Measurements from ENCODE around the gene ADAMTS7.
"Not testable (repeated sequence)": the region's sequence is repeated elsewhere in the genome, so short reads cannot be mapped to it uniquely, and the experiment has no call there.

ADAMTS7 gene

DNA sequence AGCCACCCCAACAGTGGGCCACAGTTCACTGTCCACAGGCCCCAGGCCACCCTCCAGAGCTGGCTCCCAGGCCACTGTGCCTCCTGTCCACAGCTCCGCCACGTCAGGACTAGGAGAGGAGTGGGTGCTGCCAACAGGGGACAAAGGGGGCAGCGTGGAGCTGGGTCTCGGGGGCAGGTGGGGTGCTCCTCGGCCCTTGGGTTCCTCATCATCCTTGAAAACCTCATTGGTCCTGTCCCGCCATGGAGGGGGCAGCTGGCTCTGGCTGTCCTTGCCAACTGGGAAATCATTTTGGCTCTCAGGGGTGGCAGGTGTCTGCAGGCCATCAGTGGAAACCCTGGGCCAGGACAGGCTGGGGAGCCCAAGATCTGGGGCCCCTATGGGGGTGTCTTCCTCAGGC, 45.2 kb downstream of the ADAMTS7 start:
- DNase-seq (ENCODE audit: low spot score), result no peak

DNA sequence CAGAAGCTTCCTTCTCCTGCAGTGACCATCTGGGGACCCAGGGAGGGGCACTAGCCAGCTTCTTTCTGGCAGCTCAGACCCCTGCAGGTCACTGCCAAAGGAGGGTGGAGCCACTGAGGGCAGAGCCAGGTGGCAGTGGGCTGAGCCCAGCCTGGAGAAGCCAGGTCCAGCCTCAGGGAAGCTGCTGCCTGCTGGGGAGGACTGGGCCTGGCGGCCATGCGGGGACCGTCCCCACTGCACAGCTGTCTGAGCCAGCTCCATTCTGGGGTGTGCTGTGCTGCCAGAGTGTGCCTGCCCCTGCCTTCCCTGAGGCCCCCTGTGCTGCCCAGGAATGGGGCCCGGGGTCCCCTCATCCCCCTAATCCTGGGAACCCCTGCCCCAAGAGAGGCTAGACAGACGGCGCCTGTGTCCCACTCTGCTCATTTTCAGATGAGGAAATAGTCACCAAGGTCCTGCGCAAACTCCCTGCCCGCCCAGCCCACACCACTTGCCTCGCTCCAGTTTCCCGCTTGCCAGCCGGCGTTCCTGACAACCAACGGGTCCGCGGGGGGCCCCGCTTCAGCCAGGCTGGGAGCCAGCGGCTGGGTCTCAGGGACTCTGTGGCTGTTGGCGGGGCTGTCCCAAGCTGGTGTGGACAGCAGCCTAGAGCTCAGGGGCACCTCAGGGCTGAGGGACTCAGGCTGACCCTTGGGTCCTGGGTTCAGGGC, 46.0 kb downstream of the ADAMTS7 start:
- DNase-seq (ENCODE audit: low spot score), result not testable (repeated sequence)

DNA sequence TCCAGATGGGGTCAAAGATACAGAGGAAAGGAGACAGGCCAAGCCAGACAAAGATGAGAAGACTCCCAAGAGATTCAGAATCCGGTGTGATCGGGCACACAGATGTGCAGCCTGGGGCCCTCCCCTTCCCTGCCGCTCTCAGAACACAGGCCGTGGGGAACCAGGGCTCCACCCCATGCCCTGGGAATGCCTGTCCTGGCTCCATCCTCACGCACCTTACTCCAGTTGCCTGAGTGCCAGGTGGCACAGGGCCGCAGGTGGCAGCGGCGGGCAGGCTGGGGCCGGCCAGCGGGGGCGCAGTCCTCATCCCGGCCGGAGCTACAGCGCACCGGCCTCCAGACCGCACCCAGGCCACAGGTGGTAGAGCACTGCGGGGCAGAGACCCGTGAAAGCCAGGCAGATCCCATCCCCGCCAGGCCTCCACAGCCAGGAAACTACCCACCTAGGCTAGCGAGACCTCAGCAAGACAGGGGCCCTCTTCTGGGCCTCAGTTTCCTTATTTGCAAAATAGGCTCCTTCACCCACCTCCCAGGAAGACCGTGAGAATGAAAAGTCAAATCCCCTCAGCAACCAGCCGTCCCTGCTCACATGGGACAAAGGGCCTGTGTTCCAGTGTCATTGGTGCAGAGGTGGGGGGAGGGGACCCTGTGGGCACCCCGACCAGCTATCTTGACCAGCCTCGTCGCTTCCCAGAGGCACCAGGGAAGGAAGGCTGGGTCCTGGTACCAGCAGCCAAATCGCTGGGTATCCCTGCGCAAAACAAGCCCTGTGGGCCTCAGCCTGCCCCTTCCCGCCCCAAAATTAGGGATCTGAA, 46.7 kb downstream of the ADAMTS7 start:
- DNase-seq (ENCODE audit: low spot score), result not testable (repeated sequence)

DNA sequence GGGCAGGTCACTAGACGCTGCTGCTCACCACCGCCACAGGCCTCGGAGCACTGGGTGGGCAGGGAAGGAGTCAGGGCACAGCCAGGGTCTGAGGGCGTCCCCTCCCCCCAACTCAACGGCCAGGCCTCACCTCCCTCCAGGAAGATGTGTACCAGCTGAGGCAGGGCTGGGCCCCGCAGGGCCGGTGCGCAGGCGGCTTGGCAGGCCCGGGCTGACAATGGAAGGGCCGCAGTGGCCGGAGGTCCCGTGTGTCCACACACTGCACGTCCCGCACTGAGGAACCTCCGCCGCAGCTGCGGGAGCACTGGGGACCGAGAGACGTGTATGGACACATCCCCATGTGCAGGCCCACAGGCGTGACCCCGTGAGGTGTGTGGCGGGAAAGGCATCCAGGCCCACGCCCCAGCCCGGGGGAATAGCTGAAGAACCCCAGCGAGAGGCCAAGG, 47.4 kb downstream of the ADAMTS7 start:
- no peak for DNase-seq (ENCODE audit: low spot score)

DNA sequence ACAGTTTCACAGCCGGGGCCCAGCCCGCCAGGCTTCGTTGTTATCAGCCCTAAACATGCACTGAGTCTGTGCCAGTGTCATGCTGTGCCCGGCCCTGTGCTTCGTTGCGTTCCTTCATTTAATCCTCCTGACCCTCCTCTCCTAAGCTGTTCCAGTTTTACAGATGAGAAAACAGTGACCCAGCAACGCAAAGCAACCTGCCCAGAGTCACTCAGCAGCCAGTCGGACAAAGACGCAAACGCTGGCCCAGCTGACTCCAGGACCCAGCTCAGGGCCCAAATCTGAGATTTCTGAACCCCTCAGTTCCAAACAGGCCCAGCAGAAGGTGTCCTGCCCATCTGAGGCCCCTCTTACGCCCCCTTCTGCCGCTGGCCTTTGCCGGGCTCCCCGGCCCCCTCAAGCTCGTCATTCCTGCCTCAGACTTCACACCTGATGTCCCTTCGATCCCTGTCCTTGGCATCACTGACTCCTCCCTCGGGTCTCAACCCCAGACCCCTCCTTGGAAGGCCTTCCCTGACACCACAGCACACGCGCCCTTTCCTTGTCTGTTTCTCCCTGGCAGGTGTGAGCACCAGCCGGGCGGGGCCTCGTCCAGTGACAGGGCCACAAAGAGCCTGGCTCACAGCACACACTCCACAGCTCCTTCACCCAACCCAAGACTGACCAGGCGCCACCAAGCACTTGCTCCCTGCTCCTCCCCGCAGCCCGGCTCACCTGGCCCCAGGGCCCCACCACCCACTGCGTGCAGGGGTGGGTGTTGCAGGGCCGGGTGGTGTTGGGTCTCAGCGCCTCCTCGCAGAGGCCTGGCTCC, 48.1 kb downstream of the ADAMTS7 start:
- DNase-seq (ENCODE audit: low spot score), result no peak

DNA sequence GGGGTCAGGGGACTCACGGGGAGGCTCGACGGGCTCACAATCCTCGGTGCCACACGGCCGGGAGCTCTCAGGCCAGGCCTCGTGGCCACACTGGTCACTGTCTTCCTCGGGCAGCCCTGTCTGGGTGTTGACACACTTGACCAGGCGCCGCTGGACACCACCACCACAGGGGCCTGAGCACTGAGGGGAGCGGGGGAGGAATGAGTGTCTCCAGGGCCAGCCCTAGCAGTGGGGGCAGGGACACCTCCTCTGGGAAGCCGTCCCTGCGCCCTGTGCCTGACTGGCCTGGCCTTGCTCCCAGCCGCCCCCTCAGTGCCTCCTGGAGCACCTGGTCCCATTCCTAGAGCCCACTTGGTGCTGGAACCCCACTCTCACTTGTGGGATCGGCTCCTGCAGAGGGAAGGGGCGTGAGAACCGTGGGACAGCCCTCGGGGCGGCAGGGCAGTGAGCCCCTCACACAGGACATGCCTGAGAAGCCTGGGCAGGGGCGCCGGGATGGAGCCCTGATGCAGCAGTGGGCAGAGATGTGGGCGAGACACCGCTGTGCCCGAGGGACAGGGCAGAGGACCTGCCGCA, 48.8 kb downstream of the ADAMTS7 start:
- not testable (repeated sequence) for DNase-seq (ENCODE audit: low spot score)

DNA sequence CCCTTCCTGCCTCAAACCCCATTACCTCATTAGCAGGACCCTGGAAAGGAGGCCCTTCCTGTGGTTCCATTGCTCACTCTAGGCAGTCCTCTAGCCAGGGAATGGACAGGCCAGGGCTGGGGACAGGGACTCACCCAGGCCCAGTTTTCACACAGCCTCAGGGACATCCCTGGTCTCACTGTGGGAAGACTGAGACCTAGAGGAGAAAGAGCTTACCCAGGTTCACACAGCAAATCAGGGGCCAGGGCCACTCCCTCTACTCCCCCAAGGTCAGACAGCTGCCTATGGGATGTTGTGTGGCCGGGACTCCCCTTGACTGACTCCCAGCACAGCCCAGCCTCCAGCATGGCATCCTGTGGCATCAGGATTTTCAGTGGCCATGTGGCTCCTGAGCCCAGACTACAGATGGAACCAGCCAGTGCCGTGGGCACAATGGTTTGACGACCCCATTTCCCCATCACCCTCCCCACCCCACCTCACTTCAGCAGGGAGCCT, 49.3 kb downstream of the ADAMTS7 start:
- DNase-seq (ENCODE audit: low spot score), result no peak

DNA sequence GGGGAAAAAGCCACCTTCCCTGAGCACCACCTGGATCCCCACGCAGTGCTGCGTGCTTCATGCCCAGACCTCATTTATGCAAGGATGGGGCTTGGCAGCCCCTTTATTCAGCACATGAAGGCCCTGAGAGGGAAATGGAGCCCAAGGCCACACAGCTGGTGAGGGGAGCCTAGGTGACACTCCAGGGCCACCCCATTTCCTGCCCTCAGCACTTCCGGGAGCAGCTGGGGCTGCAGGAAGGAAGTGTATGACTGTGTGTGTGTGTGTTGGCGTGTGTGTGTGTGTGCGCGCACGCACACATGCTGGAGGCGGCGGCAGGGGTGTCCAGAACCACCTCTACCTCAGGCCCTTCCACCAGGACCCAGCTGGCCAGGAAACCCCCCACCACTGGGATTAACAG, 49.8 kb downstream of the ADAMTS7 start:
- peak; percentile 89 for DNase-seq (ENCODE audit: low spot score)

DNA sequence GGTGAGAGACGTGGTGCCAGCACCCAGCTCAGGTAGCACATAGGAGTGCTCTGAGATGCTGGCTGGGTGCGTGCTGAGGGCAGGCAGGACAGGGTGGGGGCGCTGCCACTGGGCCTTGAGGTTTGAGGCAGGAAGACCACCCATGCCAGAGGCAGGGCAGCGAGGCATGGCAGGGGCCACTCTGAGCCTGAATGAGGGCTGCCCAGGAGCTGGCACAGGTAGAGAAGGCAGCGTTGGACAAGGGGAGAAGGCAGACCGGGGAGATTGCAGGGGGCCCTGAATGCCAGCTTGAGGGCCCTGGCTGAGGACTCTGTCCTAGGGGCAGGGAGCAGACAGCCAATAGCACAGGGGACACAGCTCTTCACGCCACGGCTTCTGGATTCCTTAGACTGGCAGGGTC, 50.2 kb downstream of the ADAMTS7 start:
- DNase-seq (ENCODE audit: low spot score), result no peak

DNA sequence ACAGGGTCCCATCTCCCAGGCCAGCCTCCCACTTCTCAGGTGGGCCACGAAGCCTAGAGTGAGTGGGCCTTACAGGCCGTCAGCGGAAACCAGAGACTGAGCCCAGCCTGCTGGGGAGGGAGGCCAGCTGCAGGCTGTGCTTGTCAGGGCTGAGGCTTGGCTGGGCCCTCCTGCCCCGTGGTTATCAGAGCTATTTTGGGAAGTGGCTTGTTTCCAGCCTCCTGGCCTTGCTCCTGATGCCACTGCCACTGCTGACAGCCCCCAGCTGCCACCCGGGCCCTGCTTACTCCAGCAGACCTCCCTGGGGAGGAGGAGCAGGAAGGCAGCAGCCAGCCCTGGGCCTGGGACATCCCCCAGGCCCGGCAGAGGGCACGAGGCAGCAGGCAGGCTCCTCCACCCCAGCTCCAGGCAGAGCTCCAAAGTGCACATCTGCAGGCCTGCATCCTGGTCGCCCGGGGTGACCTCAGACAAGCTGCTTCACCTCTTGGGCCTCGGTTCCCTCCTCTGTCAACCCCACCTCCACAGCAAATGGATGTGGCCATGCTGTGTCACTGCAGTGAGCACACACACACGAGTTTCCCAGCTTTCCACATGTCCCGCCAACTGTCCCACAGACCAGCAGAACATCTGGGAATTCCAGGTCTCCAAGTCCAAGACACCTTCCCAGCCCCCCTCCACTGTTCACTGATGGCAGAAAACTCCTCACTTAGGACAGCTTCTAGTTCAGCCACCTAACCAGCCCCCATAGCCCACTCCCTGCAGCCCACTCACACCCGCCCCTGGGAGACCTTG, 51.0 kb downstream of the ADAMTS7 start:
- DNase-seq (ENCODE audit: low spot score), result not testable (repeated sequence)

DNA sequence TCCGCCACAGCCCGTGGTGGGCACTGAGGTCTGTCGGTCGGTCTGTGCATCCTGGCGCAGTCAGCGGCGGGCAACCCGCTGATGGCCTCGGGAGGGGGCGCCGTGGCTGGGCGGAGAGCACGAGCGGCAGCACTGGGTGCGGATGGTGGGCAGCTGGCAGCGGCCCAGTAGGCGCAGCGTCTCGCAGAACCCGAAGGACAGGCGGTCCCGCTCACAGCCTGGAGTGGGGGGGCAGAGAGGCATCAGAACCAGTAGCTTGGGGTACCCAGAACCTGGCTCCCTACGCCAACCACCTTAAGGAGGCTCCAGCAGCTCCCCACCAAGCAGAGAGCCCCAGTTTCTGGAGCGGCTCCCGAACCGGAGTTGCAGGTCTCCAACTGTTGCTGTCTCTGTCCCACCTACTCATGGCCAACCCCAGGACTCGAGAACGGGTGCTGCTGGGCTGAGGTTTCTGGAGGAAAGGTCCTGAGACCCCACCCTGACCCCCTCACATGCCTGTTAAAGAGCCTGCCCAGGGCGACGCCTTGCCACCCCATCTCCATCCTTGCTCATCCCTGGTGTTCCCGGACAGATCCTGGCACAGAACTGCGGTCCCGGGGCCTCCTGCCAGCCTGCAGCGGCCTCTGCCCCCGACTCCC, 51.8 kb downstream of the ADAMTS7 start:
- not testable (repeated sequence) for DNase-seq (ENCODE audit: low spot score)

DNA sequence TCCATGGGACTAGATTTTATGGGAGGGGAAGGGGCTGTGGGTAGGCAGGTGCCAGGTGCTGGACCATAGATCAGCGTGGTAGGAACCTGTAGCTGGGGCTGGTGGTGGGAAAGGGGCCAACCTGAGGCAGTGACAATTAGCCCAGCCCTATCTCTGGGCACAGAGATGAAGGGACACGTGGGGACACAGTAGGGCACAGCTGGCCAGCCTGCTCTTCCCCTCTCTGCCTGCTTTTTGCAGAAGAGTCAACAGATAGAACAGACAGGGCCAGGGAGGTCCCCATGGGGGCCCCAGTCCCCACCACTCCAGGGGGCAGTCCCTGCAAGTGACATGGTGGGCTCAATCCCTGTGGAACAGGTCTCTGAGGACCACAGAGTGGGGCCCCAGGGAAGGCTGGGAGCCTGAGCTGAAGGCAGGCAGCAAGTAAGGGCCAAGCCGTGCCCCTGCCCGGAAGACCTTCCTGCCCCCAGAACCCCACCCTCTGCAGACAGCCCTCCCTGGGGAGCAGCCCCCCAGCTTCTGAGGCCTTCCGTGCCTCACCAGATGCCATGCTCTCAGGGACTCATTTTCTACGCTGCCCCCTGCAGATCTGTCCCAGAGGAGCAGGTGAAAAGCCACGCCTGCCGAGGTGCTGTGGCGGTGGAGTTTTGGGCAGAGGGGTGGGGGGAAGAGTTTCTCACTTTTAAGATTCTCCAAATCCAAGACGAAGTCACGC, 52.6 kb downstream of the ADAMTS7 start:
- DNase-seq (ENCODE audit: low spot score), result not testable (repeated sequence)

DNA sequence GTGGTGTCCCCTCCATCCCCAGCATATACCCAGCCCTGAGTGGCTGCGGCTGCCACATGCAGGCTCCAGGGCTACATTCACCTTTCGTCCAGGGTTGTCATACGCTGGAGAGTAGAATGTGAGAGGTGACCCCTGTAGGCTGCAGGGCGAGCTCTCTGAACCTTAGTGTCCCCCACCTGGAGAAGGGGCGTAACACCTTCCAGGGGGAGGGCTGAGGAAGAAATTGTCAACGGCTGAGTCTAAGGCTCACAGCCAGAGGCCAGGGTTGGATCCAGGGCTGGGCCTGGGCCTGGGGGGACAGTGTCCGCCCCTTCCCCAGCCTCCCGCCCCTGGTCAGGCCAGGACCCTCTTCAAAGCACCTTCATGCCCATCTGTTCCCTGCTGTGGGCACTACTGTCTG, 53.2 kb downstream of the ADAMTS7 start:
- DNase-seq (ENCODE audit: low spot score), result not testable (repeated sequence)

DNA sequence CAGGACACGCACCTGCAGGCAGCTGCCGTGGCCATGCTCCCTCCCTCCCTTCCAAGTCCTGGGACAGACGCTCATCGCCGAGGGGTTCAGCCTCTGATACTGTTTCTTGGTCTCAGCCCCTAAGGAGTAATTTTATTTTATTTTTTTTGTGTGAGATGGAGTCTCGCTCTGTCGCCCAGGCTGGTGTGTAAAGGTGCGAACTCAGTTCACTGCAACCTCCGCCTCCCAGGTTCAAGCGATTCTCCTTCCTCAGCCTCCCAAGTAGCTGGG, 53.7 kb downstream of the ADAMTS7 start:
- DNase-seq (ENCODE audit: low spot score), result no peak

DNA sequence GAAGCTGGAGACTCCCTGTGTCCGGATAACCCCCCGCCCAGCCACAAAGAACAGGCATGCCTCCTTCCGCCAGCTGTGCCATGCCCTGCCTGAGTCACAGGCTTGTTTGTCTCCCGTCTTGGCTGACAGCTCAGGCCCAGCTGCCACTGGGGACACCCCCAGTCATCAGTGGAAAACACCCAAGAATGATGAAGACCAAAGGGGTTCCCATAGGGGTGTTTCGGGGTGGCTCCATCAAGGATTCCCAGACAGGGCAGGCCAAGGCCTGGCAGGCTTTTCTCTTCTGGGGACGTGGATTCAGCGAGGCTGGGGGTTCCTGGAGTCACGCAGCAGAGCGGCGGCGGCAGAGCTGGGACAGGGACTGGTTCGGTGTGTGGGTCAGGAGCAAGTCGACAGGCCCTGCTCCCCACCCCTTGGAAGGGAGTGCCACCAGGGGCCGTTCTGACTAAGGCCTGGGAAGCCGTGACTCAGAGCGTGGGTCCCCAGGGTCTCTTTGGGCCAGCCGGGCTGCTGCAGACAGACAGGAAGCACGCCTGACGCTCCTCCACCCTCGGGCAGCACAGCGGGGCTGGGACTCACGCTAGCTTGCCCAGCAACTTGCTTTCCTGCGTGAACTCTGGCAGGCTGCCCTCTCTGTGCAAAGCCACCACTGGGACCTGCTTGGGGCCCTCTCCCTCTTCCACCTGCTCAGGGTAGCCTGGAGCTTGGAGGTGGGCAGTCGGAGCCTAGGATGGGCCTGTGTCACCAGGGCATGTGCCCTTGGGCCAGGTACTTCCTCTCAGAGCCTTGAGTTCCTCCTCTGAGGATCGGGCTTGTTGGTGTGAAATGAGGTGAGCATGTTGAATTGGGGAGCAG, 54.3 kb downstream of the ADAMTS7 start:
- DNase-seq (ENCODE audit: low spot score), result peak; percentile 28

DNA sequence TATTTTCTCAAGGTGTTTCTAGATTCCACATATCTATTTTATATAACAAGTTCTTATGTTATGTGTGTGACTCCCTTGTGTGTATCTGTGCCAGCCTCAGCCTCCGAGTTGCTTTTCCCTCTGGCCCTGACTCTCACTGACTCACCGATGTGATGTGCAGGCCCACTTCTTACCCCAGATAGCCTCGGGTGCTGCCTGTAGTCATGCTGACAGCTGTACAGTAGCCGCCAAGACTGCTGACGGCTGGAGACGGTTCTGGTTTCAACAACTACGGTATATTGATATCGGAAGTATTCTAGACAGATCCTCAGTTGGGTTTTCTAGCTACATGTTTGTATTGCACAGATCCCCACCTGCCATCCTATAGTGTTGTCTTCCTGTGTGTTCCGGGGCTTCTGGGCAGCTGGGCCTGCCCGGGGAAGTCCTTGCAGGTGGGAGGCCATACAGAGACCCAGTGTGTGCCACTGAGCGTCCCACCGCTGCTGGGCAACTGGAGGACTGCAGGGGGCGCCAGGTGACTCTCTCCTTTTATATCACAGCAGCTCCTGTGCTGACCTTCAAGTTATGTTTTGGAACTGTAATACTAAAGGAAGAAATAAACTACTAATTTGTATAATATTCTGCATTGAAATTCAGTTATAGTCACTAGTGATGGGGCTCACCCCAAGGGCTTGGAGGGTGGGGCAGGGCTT, 55.2 kb downstream of the ADAMTS7 start:
- peak; percentile 46 for DNase-seq (ENCODE audit: low spot score)

DNA sequence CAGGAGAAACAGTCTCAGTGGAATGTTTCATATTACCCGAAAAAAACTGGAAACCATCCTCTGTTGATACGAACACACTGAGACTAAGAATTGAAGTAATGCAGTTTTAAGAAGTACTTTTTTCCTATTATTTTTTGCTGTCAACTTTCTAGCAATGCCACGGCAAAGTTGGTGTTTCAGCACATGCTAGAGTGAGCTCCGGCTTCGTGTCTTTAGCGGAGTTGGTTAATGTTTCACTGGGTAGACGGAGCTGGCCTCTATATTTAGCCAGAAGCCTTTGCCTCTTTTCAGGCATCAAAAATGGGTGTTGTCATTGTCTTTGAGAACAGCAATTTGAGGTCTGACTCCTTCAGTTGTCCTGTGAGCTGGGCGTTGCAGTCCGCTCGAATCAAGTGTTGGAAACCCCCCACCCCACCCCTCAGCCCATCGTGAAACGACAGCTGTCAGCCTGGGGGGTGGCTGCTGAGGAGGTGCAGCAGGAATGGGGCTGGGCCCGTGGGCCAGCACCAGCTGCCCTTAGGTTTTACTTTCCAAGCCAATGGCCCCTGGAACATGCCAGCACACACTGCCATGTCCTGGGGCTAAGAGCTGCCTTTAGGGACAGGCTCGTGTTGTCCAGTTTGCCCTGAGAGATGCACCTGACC, 56.5 kb downstream of the ADAMTS7 start:
- not testable (repeated sequence) for DNase-seq (ENCODE audit: low spot score)

Measured in activated CD4-positive, alpha-beta T cell treated with anti-CD3 and anti-CD28 coated beads, Interleukin-2, Interleukin-4, amounts not matched to agents 100 ng/mL and 50 ng/mL, durations not matched to agents 16 hours and 8 hours (primary cell).